ENCODE data around the gene IL1RAPL1.

The IL1RAPL1 gene

GRCh38 chrX:29834764-29835163, 1247.5 kb downstream of the IL1RAPL1 start:
- DNase-seq: no peak

DNA sequence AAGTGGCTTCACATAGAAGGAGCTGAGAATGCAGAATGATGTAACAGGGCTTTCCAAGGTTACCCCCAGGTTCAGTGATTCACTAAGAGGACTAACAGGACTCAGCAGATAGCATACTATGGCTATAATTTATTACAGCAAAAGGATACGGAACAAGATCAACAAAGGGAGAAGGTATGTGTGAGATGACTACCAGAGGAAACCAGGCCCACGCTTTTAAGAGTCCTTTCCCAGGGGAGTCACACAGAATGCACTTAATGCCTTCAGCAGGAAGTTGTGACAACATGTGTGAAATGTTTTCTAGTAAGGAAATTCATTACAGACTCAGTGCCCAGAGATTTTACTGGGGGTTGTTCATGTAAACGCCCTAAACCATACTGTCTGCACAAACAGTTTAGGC, 1254.5 kb downstream of the IL1RAPL1 start:
- no peak for DNase-seq

GRCh38 chrX:29842552-29842951, 1255.3 kb downstream of the IL1RAPL1 start:
- no peak for DNase-seq

- DNase-seq: no peak
Measured at GRCh38 chrX:29851857-29852605, 1264.8 kb downstream of the IL1RAPL1 start.

DNA sequence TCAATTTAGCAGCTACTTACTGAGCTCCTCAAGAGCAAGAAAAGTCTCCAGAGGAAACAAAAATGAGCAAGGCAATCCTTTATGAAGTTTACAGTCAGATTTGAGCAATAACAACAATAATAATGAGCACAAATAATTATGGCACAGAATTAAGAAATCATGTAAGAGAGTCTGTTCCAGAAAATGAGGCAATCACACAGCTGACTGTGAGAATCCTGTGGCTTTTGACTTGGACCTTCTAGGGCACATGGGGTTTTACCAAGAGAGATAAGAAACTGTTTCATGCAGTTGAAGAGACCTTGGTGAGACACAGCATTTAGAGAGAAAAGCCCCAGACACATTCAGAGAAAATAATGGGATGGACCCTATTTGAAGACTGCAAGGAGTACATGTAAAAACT, 1265.5 kb downstream of the IL1RAPL1 start:
- DNase-seq: peak; percentile 70

DNA sequence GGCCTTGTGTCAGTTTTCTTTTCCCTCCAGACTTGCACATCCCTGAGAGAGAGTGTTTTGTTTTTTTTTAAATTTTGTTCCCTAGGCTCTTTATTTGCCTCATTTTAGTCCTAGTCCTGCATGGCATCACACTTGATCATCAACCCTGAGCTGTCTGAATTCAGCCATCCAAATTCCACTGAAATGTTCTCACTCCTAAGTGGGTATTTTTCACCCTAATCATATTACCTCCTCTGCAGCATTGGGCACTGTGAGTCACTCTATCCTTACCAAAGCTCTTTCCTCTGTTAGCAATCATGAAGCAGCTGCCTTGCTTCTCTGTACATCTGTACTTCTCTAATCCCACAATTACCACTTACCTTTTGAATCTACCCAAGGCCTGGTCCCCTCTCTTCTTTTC, 1271.5 kb downstream of the IL1RAPL1 start:
- DNase-seq: no peak

GRCh38 chrX:29862126-29862677, 1275.0 kb downstream of the IL1RAPL1 start:
- DNase-seq: no peak

GRCh38 chrX:29867971-29868370, 1280.7 kb downstream of the IL1RAPL1 start:
- DNase-seq: no peak

- DNase-seq: no peak
Measured at GRCh38 chrX:29869837-29870236, 1282.6 kb downstream of the IL1RAPL1 start.

GRCh38 chrX:29870608-29871007, 1283.4 kb downstream of the IL1RAPL1 start:
- no peak for DNase-seq

DNA sequence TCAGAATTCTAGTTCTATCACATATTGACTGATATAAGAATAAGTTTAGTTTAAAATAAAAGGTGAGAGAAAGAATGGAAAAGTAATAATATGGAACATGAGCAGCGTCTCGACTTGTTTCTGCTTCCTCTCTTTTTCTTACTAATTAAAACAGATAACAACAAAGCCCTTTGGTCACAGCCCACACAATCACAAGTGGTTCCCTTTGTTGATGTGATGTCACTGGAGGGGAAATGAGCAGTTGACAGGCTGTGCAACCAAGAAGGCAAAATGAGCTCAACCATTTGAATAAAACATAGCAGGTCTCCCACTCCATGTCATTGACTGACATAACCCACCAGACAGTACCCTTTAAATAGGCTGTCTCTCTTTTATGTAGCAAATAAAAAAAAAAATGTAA, 1285.6 kb downstream of the IL1RAPL1 start:
- DNase-seq: peak; percentile 65

- DNase-seq: no peak
Measured at GRCh38 chrX:29876733-29877132, 1289.5 kb downstream of the IL1RAPL1 start.

- DNase-seq: no peak
Measured at GRCh38 chrX:29880977-29881376, 1293.7 kb downstream of the IL1RAPL1 start.

- DNase-seq: no peak
Measured at GRCh38 chrX:29890004-29890403, 1302.8 kb downstream of the IL1RAPL1 start.

DNA sequence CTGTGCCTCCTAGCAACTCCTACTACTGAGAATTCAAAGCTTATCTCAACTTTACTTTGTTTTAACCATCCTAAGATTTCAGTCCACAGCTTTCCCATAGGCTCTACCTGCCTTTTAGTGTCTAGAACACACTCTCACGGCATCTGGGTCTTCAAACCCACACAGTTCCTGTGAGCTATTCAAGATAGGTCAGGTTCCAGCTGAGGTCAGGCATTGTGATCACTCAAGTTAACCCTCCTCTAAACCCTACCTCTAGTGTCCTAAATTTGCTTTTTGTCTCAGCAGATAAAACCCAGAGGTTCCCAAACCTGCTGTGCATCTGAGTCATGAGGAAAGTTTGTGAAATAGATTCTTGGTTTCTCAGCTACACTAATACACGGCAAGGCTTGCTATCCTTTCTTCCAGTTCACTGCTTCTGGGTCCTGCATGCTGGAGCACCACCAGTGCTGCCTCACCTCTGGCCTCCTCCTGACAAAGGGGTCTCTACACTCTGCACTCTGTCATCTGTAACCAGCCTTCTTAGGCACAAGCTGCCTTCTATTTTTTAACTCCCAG, 1303.5 kb downstream of the IL1RAPL1 start:
- no peak for DNase-seq

DNA sequence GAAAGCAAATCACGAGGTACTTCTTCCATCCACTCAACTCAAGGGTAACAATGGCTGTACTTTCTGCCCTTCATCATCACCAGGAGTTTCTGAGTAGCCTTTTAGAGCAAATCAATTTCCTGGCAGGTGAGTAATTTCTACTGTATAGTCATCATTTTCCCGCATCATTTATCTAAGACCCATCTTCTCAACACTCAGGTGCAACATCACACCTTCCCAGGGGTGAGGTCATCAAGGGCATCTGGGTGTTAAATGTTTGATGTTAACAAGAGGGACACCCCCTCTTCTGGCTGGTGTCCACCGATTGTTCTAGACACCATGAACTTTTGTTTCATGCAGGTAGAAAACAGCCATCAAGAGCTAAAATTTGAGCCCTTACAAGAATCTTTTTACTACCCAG, 1314.8 kb downstream of the IL1RAPL1 start:
- DNase-seq: no peak

DNA sequence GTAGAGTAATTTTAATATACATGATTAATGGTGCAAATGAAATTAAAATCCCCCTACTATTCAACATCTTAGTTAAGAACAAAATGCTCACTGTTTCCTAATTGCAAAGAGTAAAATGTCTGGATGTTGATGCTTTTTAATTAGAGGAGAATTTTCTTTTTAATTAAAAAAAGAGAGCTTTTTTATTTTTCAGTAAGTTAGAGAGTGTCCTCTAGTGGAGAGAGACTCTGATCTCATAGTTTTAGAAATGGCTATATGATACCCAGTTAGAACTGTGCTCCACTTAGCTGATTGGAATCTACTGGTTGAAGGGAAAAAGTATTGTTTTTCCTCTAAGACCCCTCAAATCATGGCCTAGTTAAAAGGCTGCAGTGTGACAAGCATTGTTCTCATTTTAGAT, 1316.1 kb downstream of the IL1RAPL1 start:
- DNase-seq: peak; percentile 26

- DNase-seq: peak; percentile 30
Measured at GRCh38 chrX:29911673-29912072, 1324.4 kb downstream of the IL1RAPL1 start.

DNA sequence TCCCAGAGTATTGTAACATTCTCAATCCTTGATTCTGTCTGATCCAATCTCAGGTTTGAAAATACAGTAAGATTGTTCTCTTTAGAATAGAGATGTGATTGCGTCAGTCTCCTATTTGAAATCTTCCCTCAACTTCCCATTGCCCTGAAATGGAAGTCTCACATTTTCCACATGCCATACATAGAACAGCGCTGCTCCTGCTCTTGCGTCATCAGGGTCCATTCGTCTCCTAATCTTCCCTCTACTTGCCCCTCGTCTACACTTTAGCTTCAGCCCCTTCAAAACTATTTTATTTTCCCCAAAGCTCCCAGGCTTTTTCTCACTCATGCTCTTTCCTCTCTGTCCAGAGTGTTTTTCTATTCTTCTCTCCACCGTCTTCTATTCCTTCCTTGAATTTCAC, 1326.4 kb downstream of the IL1RAPL1 start:
- no peak for DNase-seq

DNA sequence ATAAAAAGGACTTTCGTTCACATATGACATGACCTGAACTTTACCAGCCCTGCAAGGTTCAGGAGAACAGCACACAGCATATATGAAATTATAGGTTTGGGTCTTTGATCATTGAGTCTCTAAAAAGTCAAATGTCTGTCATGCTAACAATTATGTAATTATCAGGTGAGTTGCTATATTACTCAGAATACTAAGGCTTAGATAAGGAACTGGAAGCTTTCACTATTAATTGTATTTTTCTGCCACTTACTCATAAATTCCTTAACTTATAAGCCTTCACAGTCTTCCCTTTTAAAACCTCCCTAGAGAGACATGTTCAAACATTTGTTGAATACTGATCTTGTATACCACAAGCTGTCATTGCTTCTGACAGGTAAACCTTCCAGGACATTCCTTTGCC, 1335.4 kb downstream of the IL1RAPL1 start:
- no peak for DNase-seq

- DNase-seq: no peak
Measured at GRCh38 chrX:29926056-29926455, 1338.8 kb downstream of the IL1RAPL1 start.

GRCh38 chrX:29926659-29927058, 1339.4 kb downstream of the IL1RAPL1 start:
- no peak for DNase-seq

- no peak for DNase-seq
Measured at GRCh38 chrX:29935455-29935854, 1348.2 kb downstream of the IL1RAPL1 start.

GRCh38 chrX:29940750-29941149, 1353.5 kb downstream of the IL1RAPL1 start:
- no peak for DNase-seq

- peak; percentile 37 for DNase-seq
Measured at GRCh38 chrX:29941287-29941686, 1354.0 kb downstream of the IL1RAPL1 start.

All from OCI-M1 (cell line).